RPMI8226 (cell line): Measurements from ENCODE around the gene TESK2.

ENCODE experiments used
- DNase-seq: peaks from one replicate; pipeline ENCODE4 v3.0.0-alpha.2; 2015

Gene TESK2

DNA sequence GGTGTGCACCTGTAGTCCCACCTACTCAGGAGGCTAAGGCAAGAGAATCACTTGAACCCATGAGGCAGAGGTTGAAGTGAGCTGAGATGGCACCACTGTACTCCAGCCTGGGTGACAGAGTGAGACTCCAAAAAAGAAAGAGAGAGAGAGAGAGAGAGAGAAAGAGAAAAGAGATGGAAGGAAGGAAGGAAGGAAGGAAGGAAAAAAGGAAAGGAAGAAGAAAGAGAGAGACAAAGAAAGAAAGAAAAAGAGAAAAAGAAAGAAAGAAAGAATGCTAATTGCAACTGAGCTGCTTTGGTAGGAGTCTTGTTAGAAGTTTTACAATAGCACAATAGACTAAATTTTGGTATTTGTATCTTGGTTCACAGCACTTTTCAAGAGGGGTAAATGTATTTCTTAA lies 25.7 kb downstream of the TESK2 start:
- DNase-seq = no peak

DNA sequence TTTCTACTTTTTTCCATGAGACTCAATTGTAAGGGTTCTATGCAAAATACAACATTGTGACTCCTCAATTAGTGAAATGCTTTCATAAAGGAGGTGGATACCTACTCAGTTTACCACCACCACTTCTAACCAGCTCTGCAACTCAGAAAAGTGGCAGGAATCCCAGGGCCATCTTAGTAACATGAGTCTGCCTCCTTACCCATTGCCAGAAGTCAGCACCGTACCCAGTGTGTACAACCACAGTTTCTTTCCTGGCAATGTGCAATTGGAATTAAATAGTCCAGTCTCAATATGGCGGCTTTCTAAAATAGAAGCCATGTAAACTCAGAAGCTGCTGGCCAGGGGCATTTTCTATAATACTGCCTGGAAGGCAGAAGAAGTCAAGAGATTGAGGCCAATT lies 32.1 kb downstream of the TESK2 start:
- DNase-seq = no peak

DNA sequence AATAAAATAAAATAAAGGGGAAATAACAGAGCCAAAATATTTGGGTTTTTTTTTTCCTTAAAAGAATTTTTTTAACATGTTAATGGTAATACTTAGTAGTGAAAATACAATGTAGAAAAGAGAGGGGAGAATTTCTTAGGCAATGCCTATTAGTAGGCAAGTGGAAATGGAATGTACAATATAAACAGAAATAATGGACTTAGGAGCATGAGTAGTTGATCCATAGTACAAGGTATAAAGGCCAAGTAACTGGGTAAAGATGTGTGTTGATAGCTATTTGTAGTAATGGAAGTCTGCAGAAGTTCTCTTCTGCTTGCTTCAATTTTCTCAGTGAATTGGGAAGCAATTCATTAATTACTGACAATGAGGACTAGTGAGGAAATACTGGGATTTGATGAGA lies 34.4 kb downstream of the TESK2 start:
- no peak for DNase-seq

DNA sequence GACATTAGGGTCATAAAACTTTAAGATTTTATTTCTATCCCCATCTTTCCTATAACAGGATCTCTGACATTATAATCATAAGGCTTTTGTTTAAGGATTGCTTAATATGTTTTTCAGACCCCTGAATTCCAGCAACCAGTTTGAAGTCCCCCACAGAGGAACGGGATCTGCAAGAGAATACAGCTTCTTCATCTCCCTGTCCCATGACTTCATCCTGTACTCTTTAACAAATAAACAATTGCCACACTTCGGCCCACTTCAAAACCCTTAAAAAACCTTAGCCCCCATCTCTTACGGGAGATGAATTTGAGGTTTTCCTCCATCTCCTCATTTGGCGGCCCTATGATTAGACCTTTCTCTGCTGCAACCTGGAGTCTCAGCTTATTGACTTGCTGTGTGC lies 35.8 kb downstream of the TESK2 start:
- DNase-seq = no peak

DNA sequence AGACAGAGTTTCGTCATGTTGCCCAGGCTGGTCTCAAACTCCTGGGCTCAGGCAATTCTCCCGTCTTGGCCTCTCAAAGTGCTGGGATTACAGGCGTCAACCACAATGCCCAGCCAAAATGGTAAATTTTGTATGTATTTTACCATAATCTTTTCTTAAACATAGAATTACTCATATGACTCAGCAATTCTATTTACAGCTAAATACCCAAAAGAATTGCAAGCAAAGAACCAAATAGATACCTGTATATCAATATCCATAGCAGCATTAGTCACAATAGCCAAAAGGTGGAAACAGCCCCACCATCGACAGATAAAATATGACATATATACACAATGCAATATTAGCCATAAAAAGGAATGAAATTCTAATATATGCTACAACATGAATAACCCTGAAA lies 36.5 kb downstream of the TESK2 start:
- no peak for DNase-seq

DNA sequence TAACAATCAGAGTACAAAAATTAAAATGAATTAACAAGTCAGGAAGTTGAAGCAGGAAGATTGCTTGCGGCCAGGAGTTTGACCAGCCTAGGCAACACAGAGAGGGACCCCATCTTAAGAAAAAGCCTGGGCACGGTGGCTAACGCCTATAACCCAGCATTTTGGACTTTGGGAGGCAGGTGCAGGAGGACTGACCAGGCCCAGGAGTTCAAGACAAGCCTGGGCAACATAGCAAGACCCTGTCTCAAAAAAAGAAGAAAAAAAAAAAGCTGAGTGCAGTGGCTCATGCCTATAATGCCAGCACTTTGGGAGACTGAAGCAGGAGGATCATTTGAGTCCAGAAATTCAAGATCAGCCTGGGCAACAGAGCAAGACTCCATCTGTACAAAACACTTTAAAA lies 38.5 kb downstream of the TESK2 start:
- DNase-seq = no peak

DNA sequence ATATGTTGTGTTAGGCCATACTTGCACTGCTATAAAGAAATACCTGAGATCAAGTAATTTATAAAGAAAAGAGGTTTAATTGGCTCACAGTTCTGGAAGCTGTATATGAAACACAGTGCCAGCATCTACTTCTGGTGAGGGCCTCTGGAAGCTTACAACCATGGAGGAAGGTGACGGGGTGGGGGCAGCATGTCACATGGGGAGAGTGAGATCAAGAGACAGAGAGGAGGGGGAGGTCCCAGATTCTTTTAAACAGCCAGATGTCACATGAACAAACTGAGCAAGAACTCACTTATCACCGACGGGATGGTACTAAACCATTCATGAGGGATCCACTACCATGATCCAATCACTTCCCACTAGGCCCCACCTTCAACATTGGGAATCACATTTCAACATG lies 42.6 kb downstream of the TESK2 start:
- no peak for DNase-seq

DNA sequence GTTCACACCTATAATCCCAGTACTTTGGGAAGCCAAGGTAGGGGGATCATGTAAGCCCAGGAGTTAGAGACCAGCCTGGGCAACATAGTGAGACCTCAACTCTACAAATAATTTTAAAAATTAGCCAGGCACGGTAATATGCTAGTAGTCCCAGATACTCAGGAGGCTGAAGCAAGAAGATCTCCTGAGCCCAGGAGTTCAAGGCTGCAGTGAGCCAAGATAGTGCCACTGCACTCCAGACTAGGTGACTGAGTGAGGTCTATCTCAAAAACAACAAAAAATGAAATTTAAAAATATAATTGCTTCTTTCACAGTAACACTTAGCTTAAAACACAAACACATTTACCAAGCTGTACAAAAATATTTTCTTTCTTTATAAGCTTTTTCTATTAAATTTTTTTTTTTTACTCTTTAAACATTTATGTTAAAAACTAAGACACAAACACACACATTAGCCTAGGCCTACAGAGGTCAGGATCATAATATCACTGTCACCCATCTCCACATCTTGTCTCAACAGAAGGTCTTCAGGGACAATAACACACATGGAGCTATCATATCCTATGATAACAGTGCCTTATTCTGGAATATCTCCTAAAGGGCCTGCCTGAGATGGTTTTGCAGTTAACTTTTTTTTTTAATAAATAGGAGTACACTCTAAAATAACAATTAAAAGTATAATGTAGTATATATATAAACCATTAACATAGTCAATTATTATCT lies 43.9 kb downstream of the TESK2 start:
- no peak for DNase-seq

DNA sequence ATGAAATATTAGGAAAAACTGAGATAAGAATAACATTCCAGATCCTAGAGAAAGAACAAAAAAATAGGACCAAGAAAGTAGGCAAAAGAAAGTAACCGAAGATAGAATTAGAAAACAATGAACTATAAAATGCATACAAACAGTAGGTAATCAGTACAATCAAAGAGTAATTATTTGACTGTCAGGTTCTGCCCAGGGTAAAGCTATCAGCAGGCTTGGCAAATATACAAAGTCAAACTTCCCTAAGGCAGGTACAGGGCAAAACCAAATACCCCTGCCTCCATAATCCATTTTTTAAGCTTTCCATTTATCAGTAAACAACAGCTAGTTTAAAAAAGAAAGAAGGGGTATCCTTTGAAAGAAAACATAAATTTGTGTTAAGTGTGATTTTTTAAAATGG lies 44.4 kb downstream of the TESK2 start:
- no peak for DNase-seq

DNA sequence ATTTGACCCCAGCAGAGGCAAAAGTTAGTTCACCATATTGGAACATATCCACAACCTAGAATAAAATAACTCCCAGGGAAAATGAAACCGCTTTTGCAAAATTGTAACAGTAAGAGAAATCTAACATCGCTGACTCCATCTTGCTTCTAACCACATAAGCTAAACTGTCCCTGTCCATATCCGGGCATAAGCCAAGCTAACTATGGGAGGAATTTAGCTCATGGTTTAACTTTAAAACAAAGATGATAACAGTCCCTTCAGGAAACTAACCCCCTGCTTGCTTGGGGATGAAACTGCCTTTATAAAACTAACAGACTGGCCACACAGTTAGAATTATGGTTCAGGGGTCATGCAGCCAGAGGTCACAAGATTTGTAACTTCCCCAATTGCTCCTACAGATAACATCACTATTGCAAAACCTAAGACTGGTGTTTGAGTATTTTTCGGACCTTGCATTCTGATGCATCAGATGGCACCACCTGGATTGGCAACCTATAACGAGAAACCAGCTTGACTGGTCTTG lies 46.3 kb downstream of the TESK2 start:
- DNase-seq = no peak

DNA sequence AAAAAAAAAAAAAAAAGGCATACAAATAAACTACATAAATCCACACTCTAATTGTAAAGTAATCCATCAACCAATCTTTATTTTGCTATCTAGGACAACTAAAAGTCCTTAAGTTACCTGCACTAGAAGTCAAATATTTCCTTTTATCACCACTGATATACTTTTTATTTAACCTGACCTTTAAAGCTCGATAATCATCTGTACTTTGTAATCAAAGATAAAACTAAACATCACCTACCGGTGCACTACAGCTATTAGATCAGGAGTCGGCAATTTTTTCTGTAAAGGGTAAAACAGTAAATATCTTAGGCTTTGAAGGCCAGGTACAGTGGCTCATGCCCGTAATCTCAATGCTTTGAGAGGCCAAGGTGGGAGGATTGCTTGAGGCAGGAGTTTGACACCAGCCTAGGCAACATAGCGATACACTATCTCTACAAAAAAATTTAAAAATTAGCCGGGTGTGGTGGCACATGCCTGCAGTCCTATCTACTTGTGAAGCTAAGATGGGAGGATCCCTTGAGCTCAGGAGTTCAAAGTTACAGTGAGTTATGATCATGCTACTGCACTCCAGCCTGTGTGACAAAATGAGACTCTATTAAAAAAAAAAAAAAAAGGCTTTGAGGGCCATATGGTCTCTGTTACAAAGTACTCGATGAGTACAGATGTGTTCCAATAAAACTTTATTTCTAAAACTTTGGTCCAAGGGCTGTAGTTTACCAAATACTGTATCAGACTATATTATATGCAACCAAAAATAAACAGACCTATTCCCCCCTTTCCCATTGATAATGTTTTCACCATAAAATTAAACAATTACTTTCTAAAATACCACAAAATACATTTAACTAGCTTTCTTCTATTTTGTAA lies 47.1 kb downstream of the TESK2 start:
- DNase-seq = no peak

DNA sequence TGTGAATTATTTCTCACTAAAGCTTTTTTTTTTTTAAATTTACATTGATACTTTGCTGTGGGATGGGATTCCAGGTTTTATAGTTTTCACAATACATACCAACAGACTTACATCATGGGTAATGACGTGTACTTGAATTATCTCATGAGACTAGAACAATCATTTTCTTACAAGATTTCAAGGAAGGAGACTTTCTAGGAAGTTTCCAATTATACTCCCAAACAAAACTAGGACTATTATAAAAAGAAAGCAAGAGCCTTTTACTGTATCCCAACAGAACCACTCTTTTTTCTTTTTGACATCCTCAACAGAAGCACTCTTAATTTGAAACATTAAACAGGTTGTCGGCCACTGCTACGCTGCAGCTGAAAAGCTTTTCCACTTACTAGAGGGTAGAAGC lies 48.7 kb downstream of the TESK2 start:
- DNase-seq = no peak

DNA sequence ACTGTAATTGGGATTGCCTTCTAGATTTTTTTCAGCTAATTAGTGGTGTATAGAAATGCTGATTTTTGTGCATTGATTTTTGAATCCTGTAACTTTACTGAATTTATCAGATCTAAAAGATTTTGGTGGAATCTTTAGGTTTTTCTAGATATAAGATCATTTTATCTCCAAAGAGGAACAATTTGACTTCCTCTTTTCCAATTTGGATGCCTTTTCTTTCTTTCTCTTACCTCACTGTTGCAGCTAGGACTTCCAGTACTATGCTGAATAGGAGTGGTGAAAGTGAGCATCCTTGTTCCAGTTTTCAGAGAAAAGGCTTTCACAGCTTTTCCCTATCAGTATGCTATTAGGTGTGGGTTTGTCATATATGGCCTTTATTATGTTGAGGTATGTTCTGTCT lies 53.6 kb downstream of the TESK2 start:
- no peak for DNase-seq

DNA sequence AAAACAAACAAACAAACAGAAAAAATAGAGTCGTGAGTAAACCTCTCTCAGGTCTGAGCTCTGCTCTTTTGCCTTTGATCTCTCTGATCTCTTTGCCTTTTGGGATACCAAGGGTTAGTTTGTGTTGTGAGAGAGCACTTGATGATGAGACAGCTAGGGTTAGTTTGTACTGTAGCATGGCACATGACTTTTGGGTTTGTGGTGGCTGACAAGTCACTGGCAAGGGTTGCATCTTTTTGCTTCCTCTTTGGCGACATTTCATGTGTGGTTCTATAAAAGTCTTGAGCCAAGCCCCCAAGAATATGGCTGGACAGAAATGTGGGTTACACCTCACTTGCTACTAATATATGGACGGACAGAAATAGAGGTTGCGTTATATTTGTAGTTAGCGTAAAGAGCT lies 60.5 kb downstream of the TESK2 start:
- DNase-seq = no peak

DNA sequence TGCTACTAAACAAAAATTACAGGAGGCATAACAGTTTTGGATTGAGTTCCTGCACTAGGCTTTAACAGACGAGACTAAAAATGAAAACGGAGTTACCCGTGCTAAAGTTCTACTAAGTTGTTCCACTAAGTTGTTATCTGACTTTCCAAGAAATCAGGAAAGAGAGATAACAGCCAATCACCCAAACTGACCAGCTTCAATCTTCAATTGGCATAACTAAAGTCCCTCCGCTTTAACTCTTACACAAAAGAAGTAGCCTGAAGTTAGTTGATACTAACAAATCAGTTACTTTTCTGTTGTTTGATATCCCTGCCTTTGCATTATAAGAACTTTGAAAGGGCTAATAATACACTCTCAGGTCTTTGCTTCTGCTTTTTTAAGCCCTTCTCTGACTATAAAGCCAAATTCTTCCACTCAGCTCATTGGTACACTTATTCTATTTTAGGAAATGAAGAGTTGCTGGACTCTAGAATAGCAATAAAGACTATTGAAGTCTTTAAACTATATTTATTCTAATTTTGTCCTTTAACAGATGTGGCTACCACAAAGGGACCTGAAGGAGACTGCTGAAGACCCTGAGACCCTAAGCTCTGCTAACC lies 61.3 kb downstream of the TESK2 start:
- no peak for DNase-seq

DNA sequence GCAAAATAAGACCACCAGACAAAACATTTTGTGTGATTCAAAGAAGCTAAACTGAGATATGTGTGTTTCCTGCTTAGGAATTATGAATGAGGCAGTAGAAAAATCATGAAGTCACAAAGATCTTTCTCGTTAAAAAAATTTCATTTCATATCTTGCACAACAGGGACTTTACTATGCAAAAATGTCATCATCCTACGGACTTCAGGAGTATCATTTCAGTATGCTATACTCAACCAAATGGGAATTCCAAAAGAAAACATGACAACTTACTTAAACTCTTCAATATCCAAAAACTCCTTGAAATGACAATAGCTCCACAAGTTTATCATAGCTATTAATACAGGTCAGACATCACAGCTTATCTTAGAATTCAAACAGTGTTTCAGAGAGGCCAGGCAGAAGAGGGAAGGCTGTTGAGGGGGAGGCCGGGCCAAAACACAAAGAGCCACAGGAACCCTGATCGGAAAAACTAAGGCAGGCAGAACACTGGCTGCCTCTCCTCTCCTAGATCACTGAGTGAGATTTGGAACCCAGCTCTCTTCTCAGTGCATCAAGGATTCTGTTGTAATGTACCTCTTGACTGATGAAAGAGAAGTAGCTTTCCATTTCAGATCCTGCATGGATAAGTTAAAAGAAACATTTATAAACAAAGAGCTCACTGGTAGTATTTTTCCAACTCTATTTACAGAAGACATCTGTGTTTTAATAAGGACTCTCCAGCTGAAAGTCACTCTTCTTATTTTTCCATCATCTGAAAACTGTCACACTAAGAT lies 66.9 kb downstream of the TESK2 start:
- no peak for DNase-seq

DNA sequence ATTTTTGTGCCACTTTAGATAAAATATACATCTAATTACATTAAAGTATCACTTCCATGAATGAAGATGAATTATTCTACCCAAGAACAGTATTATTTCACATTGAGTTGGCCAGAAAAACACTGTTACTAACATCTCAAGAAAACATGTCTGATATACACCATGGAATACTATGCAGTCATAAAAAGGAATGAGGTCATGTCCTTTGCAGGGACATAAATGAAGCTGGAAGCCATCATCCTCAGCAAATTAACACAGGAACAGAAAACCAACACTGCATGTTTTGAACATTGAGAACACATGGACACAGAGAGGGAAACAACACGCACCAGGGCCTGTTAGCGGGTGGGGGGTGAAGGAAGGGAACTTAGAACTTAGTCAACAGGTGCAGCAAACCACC lies 69.0 kb downstream of the TESK2 start:
- DNase-seq = no peak

DNA sequence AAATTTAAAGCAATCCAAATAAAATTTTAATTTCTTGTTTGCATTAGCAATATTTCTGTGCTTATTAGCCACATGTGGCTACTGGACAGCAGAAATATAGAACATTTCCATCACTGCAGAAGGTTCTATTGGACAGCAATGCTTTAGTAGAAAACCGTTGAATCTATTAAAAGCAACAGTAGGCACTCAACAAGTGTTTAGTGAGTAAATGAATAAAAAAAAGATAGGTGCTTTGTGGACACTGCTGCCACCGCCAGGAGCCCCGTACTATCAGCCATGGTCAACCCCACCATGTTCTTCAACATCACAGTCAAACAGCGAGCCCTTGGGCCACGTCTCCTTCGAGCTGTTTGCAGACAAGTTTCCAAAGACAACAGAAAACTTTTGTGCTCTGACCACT lies 76.2 kb downstream of the TESK2 start:
- DNase-seq = no peak

DNA sequence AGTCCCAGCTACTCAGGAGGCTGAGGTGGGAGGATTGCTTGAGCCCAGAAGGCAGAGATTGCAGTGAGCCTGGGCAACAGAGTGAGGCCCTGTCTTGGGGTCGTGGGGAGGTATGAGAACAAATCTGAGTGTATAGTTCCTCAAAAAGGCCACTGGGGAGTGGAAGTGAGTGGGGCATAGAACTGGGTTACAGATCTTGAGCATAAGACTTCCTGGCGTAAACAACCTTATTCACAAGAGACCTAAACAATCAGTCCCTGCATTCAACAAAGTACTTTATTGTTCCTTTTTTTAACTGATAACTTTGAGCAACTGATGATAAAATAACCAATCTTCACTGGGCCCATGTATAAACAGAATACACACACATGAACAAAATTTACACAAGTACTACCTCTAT lies 78.1 kb downstream of the TESK2 start:
- no peak for DNase-seq

DNA sequence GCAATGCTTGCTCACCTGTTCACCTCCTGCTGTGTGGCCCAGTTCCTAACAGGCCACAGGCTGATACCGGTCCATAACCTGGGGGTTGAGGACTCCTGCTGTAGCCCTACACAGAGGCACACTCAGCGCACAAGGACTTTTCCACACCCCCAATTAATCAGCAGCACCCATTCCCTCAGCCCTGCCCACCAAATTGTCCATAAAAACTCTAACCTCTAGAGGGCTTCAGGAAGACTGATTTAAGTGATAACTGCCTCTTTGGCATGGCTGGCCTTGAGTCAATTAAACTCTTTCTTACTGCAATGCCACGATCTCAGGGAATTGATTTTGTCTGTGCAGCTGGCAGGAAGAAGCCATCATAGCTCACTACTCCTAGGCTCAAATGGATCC lies 79.5 kb downstream of the TESK2 start:
- DNase-seq = no peak

DNA sequence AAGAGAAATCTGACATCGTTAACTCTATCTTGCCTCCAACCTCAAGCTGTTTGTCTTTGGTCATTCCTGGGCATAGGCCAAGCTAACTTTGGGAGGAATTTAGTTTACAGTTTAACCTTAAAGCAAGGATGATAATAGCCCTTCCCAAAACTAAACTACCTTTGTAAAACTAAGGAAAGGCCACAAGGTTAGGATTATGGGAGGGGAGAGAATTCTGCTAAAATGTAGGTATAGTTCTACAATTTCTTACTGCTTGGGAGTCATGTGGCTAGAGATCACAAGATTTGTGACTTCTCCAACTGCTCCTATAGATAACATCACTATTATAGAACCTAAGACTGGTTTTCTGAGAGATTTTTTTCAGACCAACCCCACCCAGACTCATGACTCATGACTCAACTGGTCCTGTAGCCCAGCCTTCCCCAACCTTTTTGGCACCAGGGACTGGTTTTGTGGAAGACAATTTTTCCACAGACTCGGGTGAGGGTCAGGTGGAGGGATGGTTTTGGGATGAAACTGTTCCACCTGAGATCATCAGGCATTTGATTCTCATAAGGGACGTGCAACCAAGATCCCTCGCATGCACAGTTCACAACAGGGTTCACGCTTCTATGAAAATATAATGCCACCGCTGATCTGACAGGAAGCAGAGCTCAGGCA lies 80.0 kb downstream of the TESK2 start:
- DNase-seq = no peak

DNA sequence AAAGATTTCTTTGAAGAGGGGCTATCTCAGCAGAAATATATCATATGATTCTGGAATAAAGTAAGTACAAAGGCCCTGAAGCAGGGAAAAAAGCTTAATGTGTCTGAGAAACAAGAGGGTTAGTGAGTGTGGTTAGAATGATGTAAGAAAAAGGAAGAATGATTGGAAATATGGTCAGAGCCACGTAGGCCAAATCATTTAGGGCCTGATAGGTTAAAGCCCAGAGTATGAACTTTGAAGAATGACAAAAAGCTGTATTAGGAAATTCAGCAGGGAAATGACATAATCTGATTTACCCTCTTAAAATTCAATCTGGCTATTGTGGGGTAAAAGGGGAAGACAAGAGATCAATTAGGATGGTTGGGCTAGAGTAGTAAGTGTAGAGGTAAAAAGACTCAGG lies 81.7 kb downstream of the TESK2 start:
- no peak for DNase-seq
